ENCODE results near the gene ASB1.

GRCh38 chr2:238427435-238428162 lies 872 bp downstream of the ASB1 start:
- TF ChIP-seq ZNF146 (CRISPR knock-in tag; IDR thresholded peaks at IDR 0.05; ENCODE audit: unreplicated experiment) (no peak), SIX5 (IDR thresholded peaks at IDR 0.05; ENCODE audit: borderline replicate concordance in 1 of 2, insufficient read depth in 1 of 2, low read depth in 1 of 2, low read length in 2 of 2) (no peak), CTCF (IDR thresholded peaks at IDR 0.05 in 2 of 3, conservative IDR thresholded peaks at IDR 0.05 in 1 of 3; ENCODE audit: insufficient read depth in 2 of 3, low read depth in 1 of 3, low read length in 3 of 3) (no peak), TAL1 (IDR thresholded peaks at IDR 0.05) (no peak), HEY1 (CRISPR knock-in tag; IDR thresholded peaks at IDR 0.05; ENCODE audit: borderline replicate concordance) (no peak), SMAD2 (IDR thresholded peaks at IDR 0.05; ENCODE audit: low read depth, low read length) (no peak), JUNB (CRISPR knock-in tag; conservative IDR thresholded peaks at IDR 0.05) (no peak), WHSC1 (IDR thresholded peaks at IDR 0.05; ENCODE audit: low read length) (no peak), GABPB1 (CRISPR knock-in tag; IDR thresholded peaks at IDR 0.05) (no peak)
